B cell (primary cell): ENCODE measurements around the gene MAN2A2. TPM values are rescaled to one million over a fixed set of nuclear protein-coding genes. Genes with fewer than 3 reads are reported as not detected.

Experiments
- ATAC-seq: fragments of 200-7000 bp; cut with Tn5 transposase; one replicate; pipeline ENCODE4 v1.10.0; 2021; ENCODE audit warnings: low read depth, mild to moderate bottlenecking, moderate number of reproducible peaks, moderate library complexity
- CTCF ChIA-PET: fragments of 350-600 bp; sonication (Branson Sonifier 250); formaldehyde crosslinking; loops from one replicate; lab custom pipeline; 2021; ENCODE audit warnings: antibody characterized with exemption, inconsistent platforms; lab: Charles Lee
- POLR2A ChIA-PET: fragments of 350-600 bp; sonication (Branson Sonifier 250); formaldehyde crosslinking; loops from one replicate; lab custom pipeline; 2021; ENCODE audit warnings: antibody characterized with exemption; lab: Charles Lee
- DNase-seq: peaks from one replicate; pipeline ENCODE4 v3.0.0; 2013
- H2AFZ ChIP-seq: 2 replicates; pipeline ENCODE4 v1.6.1; 2012; ENCODE audit warnings: mild to moderate bottlenecking, low read depth, low read length; ENCODE audit not compliant: insufficient read depth, poor library complexity, severe bottlenecking
- H3K27ac ChIP-seq, 2 donors: 1 replicate in 1 of 2; 2 replicates in 1 of 2; pipeline ENCODE4 v1.5.1; 2012 to 2013; ENCODE audit warnings: low read length in 2 of 2, mild to moderate bottlenecking in 2 of 2, moderate library complexity in 1 of 2
- H3K27me3 ChIP-seq, 4 experiments: fragments of 200-600 bp in 1 of 4; sonication (generic) in 1 of 4; replicated peaks in 1 of 4; 1 replicate in 2 of 4; 2 replicates in 2 of 4; pipeline versions ENCODE4 v1.6.1 to v1.7.0; 2013 to 2016; ENCODE audit warnings: low read length in 3 of 4, mild to moderate bottlenecking in 2 of 4, mixed read lengths in 1 of 4, moderate library complexity in 1 of 4; ENCODE audit not compliant: insufficient read depth in 4 of 4, control insufficient read depth in 3 of 4; ENCODE audit errors: control extremely low read depth in 1 of 4
- H3K36me3 ChIP-seq, 2 experiments: replicated peaks in 1 of 2; 1 replicate in 1 of 2; 2 replicates in 1 of 2; pipeline versions ENCODE4 v1.6.1 to v1.7.1; 2013; ENCODE audit warnings: low read length in 1 of 2; ENCODE audit not compliant: insufficient read depth in 2 of 2, control insufficient read depth in 1 of 2; ENCODE audit errors: control extremely low read depth in 1 of 2, extremely low read depth in 1 of 2
- H3K4me1 ChIP-seq, 2 donors: fragments of 200-600 bp in 1 of 2; sonication (generic) in 1 of 2; 1 replicate in 1 of 2; 2 replicates in 1 of 2; pipeline versions ENCODE4 v1.5.1 to v1.6.1; 2013 to 2017; ENCODE audit warnings: low read length in 2 of 2; ENCODE audit not compliant: control insufficient read depth in 2 of 2, insufficient read depth in 2 of 2
- H3K4me2 ChIP-seq: replicated peaks from 2 replicates; pipeline ENCODE3; 2012; ENCODE audit warnings: mild to moderate bottlenecking, low read depth, low read length; ENCODE audit not compliant: poor library complexity, severe bottlenecking
- H3K4me3 ChIP-seq, 5 experiments: fragments of 200-600 bp in 1 of 5; sonication (generic) in 1 of 5; 1 replicate in 3 of 5; 2 replicates in 2 of 5; pipeline versions ENCODE4 v1.5.1 to v1.7.0; 2011 to 2016; ENCODE audit warnings: low read length in 4 of 5, mild to moderate bottlenecking in 4 of 5, low read depth in 2 of 5, control low read depth in 1 of 5, moderate library complexity in 1 of 5; ENCODE audit not compliant: insufficient read depth in 1 of 5; ENCODE audit errors: control extremely low read depth in 1 of 5, extremely low read depth in 1 of 5
- H3K79me2 ChIP-seq: fragments of 200-600 bp; sonication (generic); one replicate; pipeline ENCODE4 v1.6.0; 2016; ENCODE audit warnings: low read length; ENCODE audit not compliant: control insufficient read depth, insufficient read depth
- H3K9ac ChIP-seq: fragments of 200-600 bp; sonication (generic); 2 replicates; pipeline ENCODE4 v1.6.1; 2017; ENCODE audit warnings: mild to moderate bottlenecking, low read length, moderate library complexity
- H3K9me3 ChIP-seq, 3 donors: one replicate each; pipeline versions ENCODE4 v1.6.1 to v1.7.1; 2013; ENCODE audit warnings: low read length in 2 of 3; ENCODE audit not compliant: control insufficient read depth in 2 of 3, insufficient read depth in 1 of 3; ENCODE audit errors: control extremely low read depth in 1 of 3
- H4K20me1 ChIP-seq: 2 replicates; pipeline ENCODE4 v1.6.0; 2012; ENCODE audit warnings: mild to moderate bottlenecking, low read length; ENCODE audit not compliant: insufficient read depth, control insufficient read depth, poor library complexity, severe bottlenecking
- H3K27ac Mint-ChIP-seq: one replicate; pipeline ENCODE4 v1.8.0; 2021; ENCODE audit warnings: mixed read lengths
- H3K27me3 Mint-ChIP-seq: one replicate; pipeline ENCODE4 v1.8.0; 2021; ENCODE audit warnings: mixed read lengths
- H3K4me1 Mint-ChIP-seq: one replicate; pipeline ENCODE4 v1.8.0; 2021; ENCODE audit warnings: mixed read lengths
- H3K4me3 Mint-ChIP-seq: one replicate; pipeline ENCODE4 v1.8.0; 2021; ENCODE audit warnings: mixed read lengths
- H3K9me3 Mint-ChIP-seq: one replicate; pipeline ENCODE4 v1.8.0; 2022; ENCODE audit warnings: mixed read lengths; ENCODE audit not compliant: insufficient read depth
- EZH2 ChIP-seq: IDR thresholded peaks from 2 replicates; pipeline ENCODE4 v1.6.1; 2012; ENCODE audit warnings: borderline replicate concordance, low read depth, mild to moderate bottlenecking, moderate library complexity, low read length; ENCODE audit not compliant: insufficient read depth, poor library complexity, severe bottlenecking
- WGBS: methylation state at CpG from one replicate; pipeline ENCODE4 v1.1.5; 2013; ENCODE audit warnings: missing lambda C conversion rate; ENCODE audit not compliant: insufficient coverage; 5-methylcytosine and 5-hydroxymethylcytosine counted together
- intact Hi-C: fragments of 100-400 bp; cut with micrococcal nuclease; formaldehyde crosslinking; loops from one replicate; pipeline ENCODE4 v1.10.0; 2022
- polyA plus RNA-seq: library from polyadenylated mRNA; depleted of rRNA; stranded (reverse); fragments of >200 nt; gene quantifications from 2 replicates; pipeline ENCODE4 v1.2.3, GENCODE V29; 2012
- total RNA-seq, 2 donors: library from RNA; stranded (reverse); fragments of 120-200 nt in 1 of 2; gene quantifications; 1 replicate in 1 of 2; 2 replicates in 1 of 2; pipeline versions ENCODE4 v1.2.3 to v1.2.4, GENCODE V29; 2013 to 2022
- TF ChIP-seq, protein P1 (sequence below): fragments of 200-600 bp; IDR thresholded peaks from one replicate; pipeline ENCODE4 v1.8.0; 2022; ENCODE audit warnings: antibody characterized with exemption, mild to moderate bottlenecking

The MAN2A2 gene
- total and polyA plus RNA-seq, 2 donors (not counting 1 experiment from before 2014, with no cell fraction given) = 180 to 234 TPM

DNA sequence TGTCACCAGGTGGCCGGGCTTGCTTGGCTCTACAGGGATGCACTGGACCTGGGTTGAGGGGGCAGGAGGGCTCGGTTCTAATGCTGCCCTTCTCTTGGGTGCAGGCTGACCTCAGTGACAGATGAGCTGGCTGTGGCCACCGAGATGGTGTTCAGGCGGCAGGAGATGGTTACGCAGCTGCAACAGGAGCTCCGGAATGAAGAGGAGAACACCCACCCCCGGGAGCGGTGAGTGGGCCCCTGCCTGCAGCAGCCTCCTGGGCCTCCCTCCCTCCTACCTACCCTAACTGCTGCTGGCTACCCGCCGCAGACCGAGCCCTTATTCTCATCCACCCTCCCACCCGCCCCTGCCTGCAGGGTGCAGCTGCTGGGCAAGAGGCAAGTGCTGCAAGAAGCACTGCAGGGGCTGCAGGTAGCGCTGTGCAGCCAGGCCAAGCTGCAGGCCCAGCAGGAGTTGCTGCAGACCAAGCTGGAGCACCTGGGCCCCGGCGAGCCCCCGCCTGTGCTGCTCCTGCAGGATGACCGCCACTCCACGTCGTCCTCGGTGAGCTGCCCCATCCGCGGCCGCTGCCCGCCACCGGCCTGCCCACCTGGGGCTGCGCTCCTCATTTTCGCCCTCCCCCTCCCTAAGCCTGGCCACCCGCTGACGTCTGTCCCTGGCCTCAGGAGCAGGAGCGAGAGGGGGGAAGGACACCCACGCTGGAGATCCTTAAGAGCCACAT lies 13.2 kb upstream of the MAN2A2 start:
- Histone ChIP-seq H3K27ac (no peak overlapping the region), H3K4me1 (peaks cover 16% of the 10 kb centered on the region in 2 donors), H3K27me3 (no peaks in the 10 kb centered on the region), H3K9me3 (peaks cover 0 to 6% (median 0%) of the 10 kb centered on the region in 3 donors), H3K79me2 (peaks cover 30% of the 10 kb centered on the region), H2AFZ (no peak overlapping the region), H4K20me1 (peaks cover 12% of the 10 kb centered on the region), H3K36me3 (peaks cover 0 to 55% of the 10 kb centered on the region in 2 experiments), H3K4me3 (no peak overlapping the region), H3K9ac (no peak overlapping the region), H3K4me2 (no peak overlapping the region)
- H3K4me1 Mint-ChIP-seq = peaks cover 15% of the 10 kb centered on the region
- no peaks in the 10 kb centered on the region for H3K9me3 Mint-ChIP-seq
- ATAC-seq = no peak
- DNase-seq = no peak
- intact Hi-C loops = loop anchor here (5.0 kb wide), 4 partner anchors 38 to 528 kb away; no protein-coding TSS in a partner anchor
- ChIA-PET CTCF (interaction anchor here (1.4 to 3.7 kb wide), 3 partner anchors 42 to 242 kb away, joined by 5 to 26 read pairs (median 11); partner anchors contain the start of gene HDDC3), POLR2A (no interaction called here)
- WGBS = 96% methylated on average over 24 of the region's 31 CpGs
- no peak for TF ChIP-seq EZH2
- TF ChIP-seq, protein P1, sequence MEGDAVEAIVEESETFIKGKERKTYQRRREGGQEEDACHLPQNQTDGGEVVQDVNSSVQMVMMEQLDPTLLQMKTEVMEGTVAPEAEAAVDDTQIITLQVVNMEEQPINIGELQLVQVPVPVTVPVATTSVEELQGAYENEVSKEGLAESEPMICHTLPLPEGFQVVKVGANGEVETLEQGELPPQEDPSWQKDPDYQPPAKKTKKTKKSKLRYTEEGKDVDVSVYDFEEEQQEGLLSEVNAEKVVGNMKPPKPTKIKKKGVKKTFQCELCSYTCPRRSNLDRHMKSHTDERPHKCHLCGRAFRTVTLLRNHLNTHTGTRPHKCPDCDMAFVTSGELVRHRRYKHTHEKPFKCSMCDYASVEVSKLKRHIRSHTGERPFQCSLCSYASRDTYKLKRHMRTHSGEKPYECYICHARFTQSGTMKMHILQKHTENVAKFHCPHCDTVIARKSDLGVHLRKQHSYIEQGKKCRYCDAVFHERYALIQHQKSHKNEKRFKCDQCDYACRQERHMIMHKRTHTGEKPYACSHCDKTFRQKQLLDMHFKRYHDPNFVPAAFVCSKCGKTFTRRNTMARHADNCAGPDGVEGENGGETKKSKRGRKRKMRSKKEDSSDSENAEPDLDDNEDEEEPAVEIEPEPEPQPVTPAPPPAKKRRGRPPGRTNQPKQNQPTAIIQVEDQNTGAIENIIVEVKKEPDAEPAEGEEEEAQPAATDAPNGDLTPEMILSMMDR = no peak
- no peaks in the 10 kb centered on the region for H3K27me3 Mint-ChIP-seq
- no peak overlapping the region for H3K27ac Mint-ChIP-seq
- H3K4me3 Mint-ChIP-seq = no peak overlapping the region

DNA sequence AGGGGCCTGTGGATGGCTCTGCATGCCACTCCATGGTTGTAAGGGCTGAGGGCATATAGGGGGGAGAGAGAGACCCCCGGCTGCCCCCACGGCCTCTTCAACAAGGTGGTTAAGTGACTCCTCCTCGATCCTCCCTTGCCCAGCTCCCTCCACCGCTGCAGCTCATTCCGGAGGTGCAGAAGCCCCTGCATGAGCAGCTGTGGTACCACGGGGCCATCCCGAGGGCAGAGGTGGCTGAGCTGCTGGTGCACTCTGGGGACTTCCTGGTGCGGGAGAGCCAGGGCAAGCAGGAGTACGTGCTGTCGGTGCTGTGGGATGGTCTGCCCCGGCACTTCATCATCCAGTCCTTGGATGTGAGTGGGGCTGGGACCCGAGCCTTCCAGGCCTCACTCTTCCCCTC lies 12.3 kb upstream of the MAN2A2 start:
- H3K27me3 ChIP-seq = no peaks in the 10 kb centered on the region
- ChIA-PET CTCF (interaction anchor here (3.7 kb wide), 1 partner anchor 243 kb away, joined by 26 read pairs; no protein-coding TSS in a partner anchor), POLR2A (no interaction called here)
- 96% methylated on average over 9 of the region's 12 CpGs for WGBS
- H3K4me3 Mint-ChIP-seq = no peak overlapping the region
- no peak overlapping the region for H3K9ac ChIP-seq
- H3K4me1 Mint-ChIP-seq = peaks cover 8% of the 10 kb centered on the region
- H3K27ac ChIP-seq = no peak overlapping the region
- H4K20me1 ChIP-seq = peaks cover 12% of the 10 kb centered on the region
- peaks cover 0 to 6% (median 0%) of the 10 kb centered on the region in 3 donors for H3K9me3 ChIP-seq
- no peak overlapping the region for H3K4me2 ChIP-seq
- H2AFZ ChIP-seq = no peak overlapping the region
- no peaks in the 10 kb centered on the region for H3K9me3 Mint-ChIP-seq
- intact Hi-C loops = no loop called here
- H3K79me2 ChIP-seq = peaks cover 30% of the 10 kb centered on the region
- H3K36me3 ChIP-seq = peaks cover 0 to 61% of the 10 kb centered on the region in 2 experiments
- no peaks in the 10 kb centered on the region for H3K27me3 Mint-ChIP-seq
- TF ChIP-seq EZH2 = no peak
- H3K4me3 ChIP-seq = no peak overlapping the region
- ATAC-seq = no peak
- H3K4me1 ChIP-seq = peaks cover 6% of the 10 kb centered on the region in 2 donors
- DNase-seq = no peak
- H3K27ac Mint-ChIP-seq = no peak overlapping the region
